NOMO-1 treated with DMSO at 0.1 percent for 48 hours (cell line): ENCODE results near the gene IGF2.
A peak's percentile ranks its signal among the peaks of the same experiment; 100 is the strongest.

Experiments
- DNase-seq: peaks from one replicate; lab custom pipeline; 2025; ENCODE audit not compliant: unreplicated experiment; lab: John Stamatoyannopoulos, UW

IGF2 gene

GRCh38 chr11:2169626-2170570 is 30.7 kb upstream of the IGF2 start:
- DNase-seq, result no peak

DNA sequence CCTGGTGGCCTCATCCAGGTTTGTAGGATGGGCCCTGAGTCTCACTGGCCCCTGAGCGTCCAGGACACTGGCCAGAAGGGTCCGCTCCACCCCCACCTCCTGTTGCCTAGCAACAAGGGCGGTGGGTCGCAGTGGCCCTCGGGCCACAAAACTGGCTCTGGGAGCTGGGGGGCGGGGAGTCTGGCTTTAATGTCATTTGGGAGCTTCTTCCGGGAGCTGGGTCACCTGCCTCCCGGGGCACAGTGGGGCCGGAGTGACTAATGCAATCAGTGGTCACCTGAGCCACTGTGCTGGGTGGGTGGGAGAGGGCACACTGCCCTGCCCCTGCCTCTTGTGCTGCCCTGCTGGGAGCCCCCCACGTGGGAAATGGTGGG is 29.8 kb upstream of the IGF2 start:
- DNase-seq, result no peak

GRCh38 chr11:2168286-2169004 is 29.3 kb upstream of the IGF2 start:
- no peak for DNase-seq

GRCh38 chr11:2167141-2168045 is 28.2 kb upstream of the IGF2 start:
- no peak for DNase-seq

- no peak for DNase-seq
Measured at GRCh38 chr11:2166091-2166851, 27.1 kb upstream of the IGF2 start.

- no peak for DNase-seq
Measured at GRCh38 chr11:2165571-2165970, 26.4 kb upstream of the IGF2 start.

GRCh38 chr11:2164861-2165555 is 25.8 kb upstream of the IGF2 start:
- no peak for DNase-seq

DNA sequence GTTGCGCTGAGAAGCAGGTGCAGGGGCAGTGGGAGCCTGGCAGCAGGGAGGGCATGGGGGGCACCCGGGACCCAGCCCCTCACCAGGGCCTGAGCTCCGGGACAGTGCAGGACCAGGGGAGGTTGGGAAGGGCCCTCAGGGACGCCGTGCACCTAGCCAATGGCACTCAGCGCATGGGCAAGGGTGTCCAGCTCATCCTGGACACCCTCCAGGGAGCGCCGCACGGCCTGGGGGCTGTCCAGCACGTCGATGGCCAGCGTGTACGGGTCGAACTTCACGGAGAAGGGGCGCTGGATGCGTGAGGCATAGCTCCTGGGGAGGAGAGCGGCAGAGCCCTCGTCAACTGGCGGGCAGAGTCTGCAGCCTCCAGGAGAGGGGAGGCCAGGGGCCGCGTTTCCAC is 24.9 kb upstream of the IGF2 start:
- DNase-seq, result no peak

DNA sequence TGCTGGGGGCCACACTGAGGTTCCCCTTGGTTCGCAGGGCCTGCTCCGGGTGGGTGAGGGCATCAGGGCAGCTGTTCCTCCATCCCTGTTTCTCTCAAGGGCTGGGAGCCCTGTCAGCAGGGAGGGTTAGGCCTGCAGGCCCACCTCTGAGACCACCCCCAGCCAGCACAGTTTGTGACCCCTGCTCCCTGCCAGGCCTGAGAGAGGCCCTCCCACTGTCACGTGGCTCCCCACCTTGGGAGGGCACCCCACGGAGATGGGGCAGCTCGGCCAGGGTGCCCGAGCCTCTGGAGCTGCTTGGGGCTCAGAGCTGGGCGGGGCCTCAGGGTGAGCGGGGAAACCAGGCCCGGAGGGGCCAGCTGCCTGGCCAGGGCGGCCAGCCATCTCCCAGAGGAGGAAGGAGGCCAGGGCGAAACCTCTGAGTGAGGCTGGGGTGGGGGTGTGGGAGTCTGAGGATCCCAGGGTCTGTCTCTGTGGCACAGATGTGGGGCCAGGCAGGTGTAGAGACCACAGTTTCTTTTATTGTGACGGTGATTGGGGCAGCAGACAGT is 24.3 kb upstream of the IGF2 start:
- no peak for DNase-seq

DNA sequence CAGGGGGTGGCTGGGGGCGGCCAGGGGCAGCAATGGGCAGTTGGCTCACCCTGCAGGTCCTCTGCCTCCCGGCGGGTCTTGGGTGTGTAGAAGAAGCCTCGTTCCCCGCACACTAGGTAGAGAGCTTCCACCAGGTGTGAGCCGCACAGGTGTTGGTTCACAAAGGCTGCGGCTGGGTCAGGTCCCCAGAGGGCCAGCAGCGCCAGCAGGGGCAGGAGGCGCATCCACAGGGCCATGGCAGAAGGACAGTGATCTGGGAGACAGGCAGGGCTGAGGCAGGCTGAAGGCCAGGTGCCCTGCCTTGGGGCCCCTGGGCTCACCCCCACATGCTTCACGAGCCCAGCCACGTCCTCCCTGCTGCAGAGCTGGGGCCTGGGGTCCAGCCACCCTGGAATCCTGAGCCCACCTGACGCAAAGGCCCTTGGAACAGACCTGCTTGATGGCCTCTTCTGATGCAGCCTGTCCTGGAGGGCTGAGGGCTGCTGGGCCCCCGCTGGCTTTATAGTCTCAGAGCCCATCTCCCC is 21.6 kb upstream of the IGF2 start, which contains the start of gene INS:
Gene INS (minus strand): TSS at position 474 of the 524 bp plus-strand sequence. CDS start 238 bp downstream, at position 236.
- DNase-seq, result no peak

DNA sequence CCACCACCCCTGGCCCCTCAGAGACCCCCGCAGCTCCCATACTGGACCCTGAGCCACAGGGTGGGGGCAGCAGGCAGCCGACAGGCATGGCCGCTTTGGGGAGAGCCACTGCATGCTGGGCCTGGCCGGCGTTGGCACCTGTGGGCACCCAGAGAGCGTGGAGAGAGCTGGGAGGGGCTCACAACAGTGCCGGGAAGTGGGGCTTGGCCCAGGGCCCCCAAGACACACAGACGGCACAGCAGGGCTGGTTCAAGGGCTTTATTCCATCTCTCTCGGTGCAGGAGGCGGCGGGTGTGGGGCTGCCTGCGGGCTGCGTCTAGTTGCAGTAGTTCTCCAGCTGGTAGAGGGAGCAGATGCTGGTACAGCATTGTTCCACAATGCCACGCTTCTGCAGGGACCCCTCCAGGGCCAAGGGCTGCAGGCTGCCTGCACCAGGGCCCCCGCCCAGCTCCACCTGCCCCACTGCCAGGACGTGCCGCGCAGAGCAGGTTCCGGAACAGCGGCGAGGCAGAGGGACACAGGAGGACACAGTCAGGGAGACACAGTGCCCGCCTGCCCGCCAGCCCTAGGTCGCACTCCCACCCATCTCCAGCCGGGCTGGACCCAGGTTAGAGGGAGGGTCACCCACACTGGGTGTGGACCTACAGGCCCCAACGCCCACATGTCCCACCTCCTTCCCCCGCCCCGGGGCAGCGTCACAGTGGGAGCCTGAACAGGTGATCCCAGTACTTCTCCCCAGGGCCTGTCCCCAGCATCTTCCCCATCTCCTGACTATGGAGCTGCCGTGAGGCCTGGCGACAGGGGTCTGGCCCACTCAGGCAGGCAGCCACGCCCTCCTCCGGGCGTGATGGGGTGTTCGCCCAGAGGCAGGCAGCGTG is 20.6 kb upstream of the IGF2 start:
- DNase-seq, result no peak

DNA sequence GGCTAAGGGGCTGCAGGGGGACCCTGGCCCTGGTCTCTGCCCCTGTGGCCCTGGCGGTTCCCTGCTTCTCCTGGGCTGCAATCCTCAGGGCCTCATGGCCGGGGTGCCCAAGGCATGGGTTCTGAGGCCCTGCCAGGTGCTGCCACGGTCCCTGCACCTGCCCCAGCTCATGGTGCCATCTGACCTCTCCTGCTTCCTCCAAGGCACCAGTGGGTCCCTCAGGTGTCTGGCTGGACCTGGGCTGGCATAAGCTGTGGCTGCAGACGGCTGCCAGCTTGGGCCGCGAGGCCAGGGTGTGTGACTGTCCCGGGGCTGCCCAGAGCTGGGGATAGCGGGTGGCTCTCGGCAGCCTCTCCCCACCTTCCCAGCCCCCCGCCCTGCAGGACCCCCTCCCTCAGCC is 19.8 kb upstream of the IGF2 start:
- no peak for DNase-seq

DNA sequence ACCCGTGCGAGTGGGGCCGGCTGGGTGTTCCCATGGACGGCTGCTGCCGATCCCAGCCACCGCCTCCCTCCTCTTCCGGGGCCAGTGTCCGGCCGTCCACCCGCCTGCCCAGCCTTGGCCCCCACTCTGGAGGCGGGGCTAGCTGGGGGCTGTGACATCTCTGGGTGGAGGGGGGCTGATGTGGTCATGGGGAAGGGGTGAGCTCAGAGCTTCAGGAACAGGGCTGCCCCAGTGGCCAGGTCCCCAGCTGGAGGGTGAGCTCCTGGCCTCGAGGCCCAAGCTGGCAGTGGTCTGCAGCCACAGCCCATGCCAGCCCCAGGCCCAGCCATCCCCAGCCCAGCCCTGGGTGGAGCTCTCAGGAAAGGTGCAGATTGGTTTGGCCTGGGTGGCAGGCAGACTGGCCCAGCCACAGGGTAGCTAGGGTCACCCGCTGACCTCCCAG is 19.1 kb upstream of the IGF2 start:
- DNase-seq, result no peak

DNA sequence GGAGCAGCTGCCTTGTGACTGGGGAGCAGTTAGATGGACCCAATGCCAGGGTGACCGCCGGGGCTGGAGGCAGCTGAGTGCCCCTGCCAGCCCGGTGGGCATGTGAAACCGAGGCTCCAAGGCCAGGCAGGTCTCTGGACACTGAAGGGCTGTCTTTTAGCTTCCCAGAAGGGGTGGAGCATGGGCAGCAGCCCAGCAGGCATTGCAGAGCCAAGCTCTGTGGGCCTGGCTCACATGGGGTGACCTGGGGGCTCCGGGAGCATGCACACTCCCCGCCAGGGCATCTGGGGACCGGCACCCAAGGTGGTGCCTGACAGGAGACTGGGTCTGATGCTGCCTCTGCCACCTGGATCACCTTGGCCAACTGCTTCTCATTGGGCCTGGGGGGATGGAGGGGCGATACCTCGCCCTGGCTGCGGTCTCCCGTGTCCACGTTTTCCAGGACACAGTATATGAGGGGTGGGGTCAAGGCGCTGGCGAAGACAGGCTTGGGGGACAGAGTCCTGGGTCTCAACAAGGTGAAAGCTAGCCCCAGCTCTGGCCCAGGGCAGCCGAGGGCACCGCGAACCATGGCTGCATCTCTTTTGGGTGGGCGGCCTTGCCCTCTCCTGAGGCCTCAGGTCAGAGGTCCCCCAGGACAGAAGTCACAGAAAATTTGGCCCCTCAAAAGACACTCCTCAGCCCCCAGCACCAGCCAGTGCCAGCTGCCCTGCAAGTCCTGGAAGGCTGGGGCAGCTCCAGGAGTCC is 18.3 kb upstream of the IGF2 start:
- no peak for DNase-seq

- peak; percentile 5 for DNase-seq
Measured at GRCh38 chr11:2156416-2157182, 17.4 kb upstream of the IGF2 start.

DNA sequence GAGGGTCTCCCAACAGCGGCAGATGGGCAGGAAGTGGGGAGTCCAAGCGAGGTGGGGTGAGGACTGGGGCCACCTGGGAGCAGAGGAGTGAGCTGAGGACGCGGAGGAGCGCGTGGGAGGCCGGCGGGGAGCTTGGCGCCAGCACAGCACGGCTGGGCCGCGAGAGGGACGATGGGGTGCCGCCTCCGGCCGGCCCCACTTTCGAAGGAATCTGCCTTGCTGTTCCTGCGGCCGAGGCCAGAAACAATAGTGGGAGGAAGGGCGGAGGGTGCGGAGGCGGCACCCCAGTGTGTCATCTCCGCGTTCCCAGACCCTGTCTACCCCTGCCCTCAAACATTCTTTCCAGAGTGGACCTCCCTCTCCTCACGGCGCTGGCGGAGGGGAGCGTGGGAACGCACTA is 16.3 kb upstream of the IGF2 start:
- no peak for DNase-seq

DNA sequence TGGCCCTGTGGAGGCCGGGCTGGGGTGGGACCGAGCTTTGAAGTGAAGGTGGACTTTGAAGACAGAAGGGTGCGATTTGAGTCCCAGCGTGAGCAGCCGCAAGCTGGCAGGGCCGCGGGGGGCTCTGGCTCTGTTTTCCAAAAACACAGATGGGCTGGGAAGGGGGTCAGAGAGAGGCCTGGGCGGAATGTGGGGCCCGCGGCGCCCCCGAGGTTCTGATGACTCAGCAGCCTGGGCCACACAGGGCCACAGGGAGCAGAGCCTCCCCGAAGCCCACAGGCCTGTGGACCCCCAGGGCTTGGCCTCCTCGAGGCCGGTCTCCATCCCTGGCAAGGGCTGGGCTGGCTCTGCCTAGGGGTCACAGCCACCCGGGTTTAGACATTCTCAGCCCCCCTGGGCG is 15.7 kb upstream of the IGF2 start:
- no peak for DNase-seq
